TTC549 (cell line): ENCODE measurements around the gene LAG3.
A peak's percentile ranks its signal among the peaks of the same experiment; 100 is the strongest.
"Not testable (repeated sequence)": the region's sequence is repeated elsewhere in the genome, so short reads cannot be mapped to it uniquely, and the experiment has no call there.

Experiments used
- FAIRE-seq: peaks from 2 replicates; lab custom pipeline; 2012; peaks lifted over from hg19 to GRCh38; lab: Jason Lieb, UNC

Gene LAG3

GRCh38 chr12:6772331-6772695, at the start of gene LAG3:
Gene LAG3 (plus strand): TSS chr12:6772520. CDS start chr12:6772853, 333 bp downstream.
- FAIRE-seq, result no peak

- no peak for FAIRE-seq
Measured at GRCh38 chr12:6722863-6723262, 49.5 kb upstream of the LAG3 start.

- FAIRE-seq, result peak; percentile 97
Measured at GRCh38 chr12:6723607-6724408, 48.5 kb upstream of the LAG3 start, which contains the start of gene COPS7A. Gene COPS7A (plus strand): TSS chr12:6724046. CDS start chr12:6724657, 611 bp downstream.

GRCh38 chr12:6724409-6724797, 47.9 kb upstream of the LAG3 start:
- FAIRE-seq, result no peak

- no peak for FAIRE-seq
Measured at GRCh38 chr12:6725350-6725749, 47.0 kb upstream of the LAG3 start.

- no peak for FAIRE-seq
Measured at GRCh38 chr12:6729186-6729585, 43.1 kb upstream of the LAG3 start.

- no peak for FAIRE-seq
Measured at GRCh38 chr12:6730169-6730568, 42.2 kb upstream of the LAG3 start.

GRCh38 chr12:6734506-6735387, 37.6 kb upstream of the LAG3 start:
- FAIRE-seq, result no peak

GRCh38 chr12:6735448-6736191, 36.7 kb upstream of the LAG3 start:
- peak; percentile 50 for FAIRE-seq

- no peak for FAIRE-seq
Measured at GRCh38 chr12:6736754-6737153, 35.6 kb upstream of the LAG3 start.

GRCh38 chr12:6742080-6742479, 30.2 kb upstream of the LAG3 start:
- not testable (repeated sequence) for FAIRE-seq

GRCh38 chr12:6742834-6743233, 29.5 kb upstream of the LAG3 start:
- FAIRE-seq, result no peak

- FAIRE-seq, result not testable (repeated sequence)
Measured at GRCh38 chr12:6743300-6743699, 29.0 kb upstream of the LAG3 start.

- FAIRE-seq, result no peak
Measured at GRCh38 chr12:6745741-6746525, 26.4 kb upstream of the LAG3 start.

GRCh38 chr12:6747216-6747615, 25.1 kb upstream of the LAG3 start:
- no peak for FAIRE-seq

GRCh38 chr12:6748761-6749160, 23.6 kb upstream of the LAG3 start:
- FAIRE-seq, result no peak

- no peak for FAIRE-seq
Measured at GRCh38 chr12:6750506-6750905, 21.8 kb upstream of the LAG3 start.

GRCh38 chr12:6751767-6752166, 20.6 kb upstream of the LAG3 start:
- FAIRE-seq, result no peak

- no peak for FAIRE-seq
Measured at GRCh38 chr12:6752167-6752920, 20.0 kb upstream of the LAG3 start.

- FAIRE-seq, result peak; percentile 89
Measured at GRCh38 chr12:6752921-6753771, 19.2 kb upstream of the LAG3 start, which contains the start of gene MLF2. Gene MLF2 (minus strand): TSS chr12:6753141. CDS start chr12:6752334, 807 bp downstream.
